ENCODE data around the gene PHACTR1. TPM values are rescaled to one million over a fixed set of nuclear protein-coding genes. Genes with fewer than 3 reads are reported as not detected.

PHACTR1 gene
- total RNA-seq, 4 donors from 2014 or later: 2.0 to 8.3 (median 4.5) TPM

DNA sequence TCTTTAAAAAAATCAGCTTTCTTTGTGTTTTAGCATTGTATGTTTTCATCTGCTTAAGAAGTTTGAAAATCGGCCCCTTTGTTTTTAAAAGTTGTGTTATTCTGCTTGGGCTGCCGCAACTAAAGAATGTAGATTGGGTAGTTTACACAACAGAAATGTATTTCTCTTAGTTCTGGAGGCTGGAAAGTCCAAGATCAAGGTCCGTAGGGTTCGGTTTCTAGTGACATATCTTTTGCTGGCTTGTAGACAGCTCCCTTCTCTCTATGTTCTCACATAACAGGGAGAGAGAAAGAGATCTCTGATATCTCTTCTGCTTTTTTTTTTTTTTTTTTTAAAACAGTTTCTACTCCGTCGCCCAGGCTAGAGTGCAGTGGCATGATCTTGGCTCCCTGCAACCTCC is 473.1 kb downstream of the PHACTR1 start:
- Histone ChIP-seq H3K36me3 (no peaks in the 10 kb centered on the region), H3K27ac (no peak overlapping the region), H3K9me3 (no peaks in the 10 kb centered on the region), H3K4me3 (no peak overlapping the region), H3K27me3 (no peaks in the 10 kb centered on the region), H3K4me1 (no peaks in the 10 kb centered on the region)
- TF ChIP-seq, protein P1, sequence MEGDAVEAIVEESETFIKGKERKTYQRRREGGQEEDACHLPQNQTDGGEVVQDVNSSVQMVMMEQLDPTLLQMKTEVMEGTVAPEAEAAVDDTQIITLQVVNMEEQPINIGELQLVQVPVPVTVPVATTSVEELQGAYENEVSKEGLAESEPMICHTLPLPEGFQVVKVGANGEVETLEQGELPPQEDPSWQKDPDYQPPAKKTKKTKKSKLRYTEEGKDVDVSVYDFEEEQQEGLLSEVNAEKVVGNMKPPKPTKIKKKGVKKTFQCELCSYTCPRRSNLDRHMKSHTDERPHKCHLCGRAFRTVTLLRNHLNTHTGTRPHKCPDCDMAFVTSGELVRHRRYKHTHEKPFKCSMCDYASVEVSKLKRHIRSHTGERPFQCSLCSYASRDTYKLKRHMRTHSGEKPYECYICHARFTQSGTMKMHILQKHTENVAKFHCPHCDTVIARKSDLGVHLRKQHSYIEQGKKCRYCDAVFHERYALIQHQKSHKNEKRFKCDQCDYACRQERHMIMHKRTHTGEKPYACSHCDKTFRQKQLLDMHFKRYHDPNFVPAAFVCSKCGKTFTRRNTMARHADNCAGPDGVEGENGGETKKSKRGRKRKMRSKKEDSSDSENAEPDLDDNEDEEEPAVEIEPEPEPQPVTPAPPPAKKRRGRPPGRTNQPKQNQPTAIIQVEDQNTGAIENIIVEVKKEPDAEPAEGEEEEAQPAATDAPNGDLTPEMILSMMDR (IDR thresholded peaks at IDR 0.05): no peak
- TF ChIP-seq POLR2A (IDR thresholded peaks at IDR 0.05): no peak
- no peak for DNase-seq
- intact Hi-C loops (cut with DNase I; ENCODE audit: low total_unique reads): no loop called here

DNA sequence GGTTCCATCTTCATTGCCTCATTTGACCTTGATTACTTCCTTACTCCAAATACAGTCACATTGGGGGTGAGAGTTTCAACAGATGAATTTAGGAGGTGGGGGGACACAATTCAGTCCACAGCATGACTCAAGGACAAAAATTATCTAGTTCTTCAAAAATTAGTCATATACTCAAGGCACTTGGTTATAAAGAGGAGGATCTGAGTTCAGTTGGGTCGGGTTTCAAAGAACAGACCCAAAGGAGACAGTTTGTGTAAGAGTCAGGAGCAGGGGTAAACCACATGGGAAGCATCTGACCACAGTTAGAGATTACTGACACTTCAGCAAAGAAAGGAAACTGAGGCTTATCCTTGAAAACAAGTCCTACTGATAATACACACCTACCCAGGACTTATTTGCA is 473.8 kb downstream of the PHACTR1 start:
- intact Hi-C loops (cut with DNase I; ENCODE audit: low total_unique reads): no loop called here
- Histone ChIP-seq H3K9me3 (no peaks in the 10 kb centered on the region), H3K4me1 (no peaks in the 10 kb centered on the region), H3K27me3 (no peaks in the 10 kb centered on the region), H3K4me3 (no peak overlapping the region), H3K27ac (no peak overlapping the region), H3K36me3 (no peaks in the 10 kb centered on the region)
- no peak for TF ChIP-seq POLR2A (IDR thresholded peaks at IDR 0.05)
- DNase-seq: no peak

DNA sequence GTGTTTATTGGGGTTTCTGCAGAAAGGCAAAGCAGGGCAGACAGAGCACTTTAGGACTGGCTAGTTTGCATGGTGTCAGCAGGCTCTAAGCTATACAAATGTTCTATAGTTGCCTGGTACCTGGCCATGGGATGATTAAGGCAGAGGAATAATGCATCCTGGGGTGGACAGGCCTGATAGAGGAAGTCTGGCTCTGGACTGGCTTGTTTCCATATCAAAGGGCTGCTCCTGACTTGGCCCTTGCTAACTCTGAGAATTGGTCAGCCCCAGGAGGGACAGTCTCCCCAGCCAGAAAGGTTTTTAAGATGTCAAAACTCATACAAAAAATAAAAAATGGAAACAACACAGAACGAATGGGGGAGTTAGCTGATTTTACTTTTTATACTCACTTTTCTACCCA is 474.9 kb downstream of the PHACTR1 start:
- TF ChIP-seq, protein P1 (IDR thresholded peaks at IDR 0.05): no peak
- Histone ChIP-seq H3K4me1 (no peaks in the 10 kb centered on the region), H3K27me3 (no peaks in the 10 kb centered on the region), H3K4me3 (no peak overlapping the region), H3K27ac (no peak overlapping the region), H3K9me3 (no peaks in the 10 kb centered on the region), H3K36me3 (no peaks in the 10 kb centered on the region)
- DNase-seq: no peak
- intact Hi-C loops (cut with DNase I; ENCODE audit: low total_unique reads): no loop called here

DNA sequence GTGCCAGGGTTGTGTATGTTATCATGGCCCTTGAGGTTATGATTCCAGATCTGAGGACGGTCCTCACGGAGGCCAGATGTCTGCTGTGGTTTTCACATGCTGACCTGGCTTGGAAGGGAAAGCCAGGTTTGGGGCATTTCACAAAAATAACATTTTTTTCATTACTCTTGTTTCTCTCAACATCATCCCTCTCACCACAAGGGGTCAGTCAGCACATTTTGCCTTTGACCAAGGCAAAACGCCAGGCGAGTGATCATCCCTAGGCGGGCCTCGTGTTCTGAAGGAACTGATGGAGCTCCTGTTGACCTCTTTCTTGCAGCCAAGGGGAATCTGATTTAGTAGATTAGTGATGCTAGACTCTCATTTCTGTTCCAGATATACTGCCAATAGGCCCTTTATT is 478.3 kb downstream of the PHACTR1 start:
- H3K4me1 ChIP-seq: no peaks in the 10 kb centered on the region
- peak in 1 of 2 donors; percentile 16 for DNase-seq
- no peak overlapping the region for H3K27ac ChIP-seq
- TF ChIP-seq, protein P1 (IDR thresholded peaks at IDR 0.05): peak in 1 of 4 experiments; percentile 13
- no peak for TF ChIP-seq POLR2A (IDR thresholded peaks at IDR 0.05)
- no peaks in the 10 kb centered on the region for H3K27me3 ChIP-seq
- no peaks in the 10 kb centered on the region for H3K9me3 ChIP-seq
- intact Hi-C loops (cut with DNase I; ENCODE audit: low total_unique reads): no loop called here
- H3K4me3 ChIP-seq: no peak overlapping the region
- H3K36me3 ChIP-seq: no peaks in the 10 kb centered on the region

DNA sequence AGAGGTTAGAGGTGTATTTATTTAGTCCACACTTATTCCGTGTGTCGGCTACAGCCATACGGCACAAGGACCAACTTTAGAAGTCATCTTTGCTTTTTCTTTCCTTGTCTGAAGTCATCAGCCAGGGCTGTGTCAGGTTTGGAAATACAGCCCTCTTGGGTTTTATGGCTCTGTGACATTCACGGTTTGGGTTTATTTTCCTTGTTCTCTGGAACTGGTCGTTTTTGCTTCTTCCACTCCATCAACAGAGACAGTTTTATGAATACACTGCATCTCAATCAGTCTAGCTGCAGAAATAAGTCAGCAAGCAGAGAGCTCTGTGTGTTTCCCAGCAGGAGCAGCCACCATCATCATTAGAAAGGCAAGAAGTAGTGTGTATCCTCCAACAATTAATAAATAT is 479.2 kb downstream of the PHACTR1 start:
- Histone ChIP-seq H3K4me3 (no peak overlapping the region), H3K9me3 (no peaks in the 10 kb centered on the region), H3K27ac (no peak overlapping the region), H3K27me3 (no peaks in the 10 kb centered on the region), H3K4me1 (no peaks in the 10 kb centered on the region), H3K36me3 (no peaks in the 10 kb centered on the region)
- intact Hi-C loops (cut with DNase I; ENCODE audit: low total_unique reads): no loop called here
- TF ChIP-seq, protein P1 (IDR thresholded peaks at IDR 0.05): no peak
- TF ChIP-seq POLR2A (IDR thresholded peaks at IDR 0.05): no peak
- DNase-seq: no peak

DNA sequence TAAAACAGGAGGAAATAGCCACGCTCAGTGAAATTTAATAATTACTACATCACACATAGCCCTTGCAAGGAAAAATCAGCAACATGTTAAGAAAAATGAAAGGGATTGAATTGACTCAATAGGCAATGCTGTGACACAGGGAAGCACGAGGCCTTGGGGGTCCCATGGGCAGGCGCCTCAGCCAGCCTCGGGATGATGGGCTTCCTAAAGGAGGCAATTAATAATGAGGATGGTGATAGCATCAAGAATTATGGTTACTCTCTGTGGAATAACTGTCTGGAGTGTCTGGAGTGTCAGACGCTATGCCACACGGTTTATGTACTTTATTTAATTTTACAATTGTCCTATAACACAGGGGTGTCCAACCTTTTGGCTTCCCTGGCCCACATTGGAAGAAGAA is 481.6 kb downstream of the PHACTR1 start:
- Histone ChIP-seq H3K4me3 (no peak overlapping the region), H3K4me1 (no peaks in the 10 kb centered on the region), H3K9me3 (no peaks in the 10 kb centered on the region), H3K27me3 (no peaks in the 10 kb centered on the region), H3K36me3 (no peaks in the 10 kb centered on the region), H3K27ac (no peak overlapping the region)
- intact Hi-C loops (cut with DNase I; ENCODE audit: low total_unique reads): no loop called here
- DNase-seq: no peak
- TF ChIP-seq, protein P1 (IDR thresholded peaks at IDR 0.05): no peak
- no peak for TF ChIP-seq POLR2A (IDR thresholded peaks at IDR 0.05)
